ENCODE data around the gene NTHL1. TPM values are rescaled to one million over a fixed set of nuclear protein-coding genes. Genes with fewer than 3 reads are reported as not detected.

Gene NTHL1
- total RNA-seq, 1 donor from 2014 or later, result 25.6 TPM

- Mint-ChIP-seq H3K27ac (ENCODE audit: unreplicated experiment) (no peak overlapping the region), H3K4me1 (ENCODE audit: unreplicated experiment) (peaks cover 2% of the 10 kb centered on the region), H3K27me3 (ENCODE audit: unreplicated experiment) (peaks cover 7% of the 10 kb centered on the region), H3K36me3 (ENCODE audit: low read depth, unreplicated experiment) (no peaks in the 10 kb centered on the region), H3K9me3 (ENCODE audit: unreplicated experiment) (no peaks in the 10 kb centered on the region), H3K4me3 (ENCODE audit: unreplicated experiment) (no peak overlapping the region)
- no peak for DNase-seq (ENCODE audit: low spot score)
- TF ChIP-seq CTCF (IDR thresholded peaks at IDR 0.05; ENCODE audit: unreplicated experiment), result no peak
Measured at GRCh38 chr16:2039274-2040031, 8.2 kb downstream of the NTHL1 start.

GRCh38 chr16:2038382-2039231 is 9.0 kb downstream of the NTHL1 start:
- peaks cover 7% of the 10 kb centered on the region for H3K27me3 Mint-ChIP-seq (ENCODE audit: unreplicated experiment)
- H3K4me1 Mint-ChIP-seq (ENCODE audit: unreplicated experiment), result peaks cover 2% of the 10 kb centered on the region
- no peak overlapping the region for H3K27ac Mint-ChIP-seq (ENCODE audit: unreplicated experiment)
- no peak for DNase-seq (ENCODE audit: low spot score)
- no peak for TF ChIP-seq CTCF (IDR thresholded peaks at IDR 0.05; ENCODE audit: unreplicated experiment)
- H3K9me3 Mint-ChIP-seq (ENCODE audit: unreplicated experiment), result no peaks in the 10 kb centered on the region
- H3K4me3 Mint-ChIP-seq (ENCODE audit: unreplicated experiment), result no peak overlapping the region
- H3K36me3 Mint-ChIP-seq (ENCODE audit: low read depth, unreplicated experiment), result no peaks in the 10 kb centered on the region

GRCh38 chr16:2037647-2038381 is 9.8 kb downstream of the NTHL1 start:
- no peak for DNase-seq (ENCODE audit: low spot score)
- Mint-ChIP-seq H3K4me3 (ENCODE audit: unreplicated experiment) (no peak overlapping the region), H3K27me3 (ENCODE audit: unreplicated experiment) (peaks cover 7% of the 10 kb centered on the region), H3K4me1 (ENCODE audit: unreplicated experiment) (peaks cover 2% of the 10 kb centered on the region), H3K9me3 (ENCODE audit: unreplicated experiment) (no peaks in the 10 kb centered on the region), H3K27ac (ENCODE audit: unreplicated experiment) (no peak overlapping the region), H3K36me3 (ENCODE audit: low read depth, unreplicated experiment) (no peaks in the 10 kb centered on the region)
- no peak for TF ChIP-seq CTCF (IDR thresholded peaks at IDR 0.05; ENCODE audit: unreplicated experiment)

- Mint-ChIP-seq H3K27me3 (ENCODE audit: unreplicated experiment) (peaks cover 7% of the 10 kb centered on the region), H3K9me3 (ENCODE audit: unreplicated experiment) (no peaks in the 10 kb centered on the region), H3K36me3 (ENCODE audit: low read depth, unreplicated experiment) (no peaks in the 10 kb centered on the region), H3K27ac (ENCODE audit: unreplicated experiment) (no peak overlapping the region), H3K4me3 (ENCODE audit: unreplicated experiment) (no peak overlapping the region), H3K4me1 (ENCODE audit: unreplicated experiment) (peaks cover 7% of the 10 kb centered on the region)
- no peak for TF ChIP-seq CTCF (IDR thresholded peaks at IDR 0.05; ENCODE audit: unreplicated experiment)
- no peak for DNase-seq (ENCODE audit: low spot score)
Measured at GRCh38 chr16:2037115-2037514, 10.5 kb downstream of the NTHL1 start.
